HEK293T (cell line): ENCODE data around the gene PREP.

Experiments
- CTCF ChIA-PET: fragments of 350-600 bp; formaldehyde crosslinking; extraction: SDS; loops from one replicate; lab custom pipeline; 2021; ENCODE audit warnings: antibody characterized with exemption, inconsistent platforms; lab: Yijun Ruan, JAX
- POLR2A ChIA-PET: fragments of 350-600 bp; formaldehyde crosslinking; extraction: SDS; loops from one replicate; lab custom pipeline; 2020; ENCODE audit warnings: antibody characterized with exemption, inconsistent platforms; lab: Yijun Ruan, JAX
- DNase-seq: peaks from one replicate; pipeline ENCODE4 v3.0.0; 2012; ENCODE audit warnings: mixed read lengths; ENCODE audit errors: extremely low spot score
- ARNT ChIP-seq: fragments of 450-650 bp; IDR thresholded peaks from 2 replicates; pipeline ENCODE4 v1.6.1; 2017; ENCODE audit warnings: mild to moderate bottlenecking
- BHLHE40 ChIP-seq: fragments of 450-650 bp; IDR thresholded peaks from 2 replicates; pipeline ENCODE4 v1.6.1; 2016; ENCODE audit warnings: mild to moderate bottlenecking, moderate library complexity, borderline replicate concordance
- CTBP1 ChIP-seq: fragments of 450-650 bp; IDR thresholded peaks from 2 replicates; pipeline ENCODE4 v1.6.1; 2016; ENCODE audit warnings: borderline replicate concordance
- ELF4 ChIP-seq: fragments of 450-650 bp; IDR thresholded peaks from 2 replicates; pipeline ENCODE4 v1.6.1; 2017; ENCODE audit warnings: antibody characterized with exemption
- FOXA1 ChIP-seq: fragments of 450-650 bp; IDR thresholded peaks from 2 replicates; pipeline ENCODE4 v1.6.1; 2016; ENCODE audit warnings: mild to moderate bottlenecking
- FOXK2 ChIP-seq: fragments of 450-650 bp; IDR thresholded peaks from 2 replicates; pipeline ENCODE4 v1.6.1; 2016; ENCODE audit warnings: mild to moderate bottlenecking
- FOXM1 ChIP-seq: fragments of 450-650 bp; IDR thresholded peaks from 2 replicates; pipeline ENCODE4 v1.6.1; 2017; ENCODE audit warnings: mild to moderate bottlenecking, borderline replicate concordance
- HDGF ChIP-seq: fragments of 450-650 bp; IDR thresholded peaks from 2 replicates; pipeline ENCODE4 v1.6.1; 2017; ENCODE audit warnings: antibody characterized with exemption, borderline replicate concordance
- L3MBTL2 ChIP-seq: fragments of 450-650 bp; conservative IDR thresholded peaks from 2 replicates; pipeline ENCODE4 v1.6.1; 2016; ENCODE audit warnings: mild to moderate bottlenecking
- LEF1 ChIP-seq: fragments of 450-650 bp; IDR thresholded peaks from 2 replicates; pipeline ENCODE4 v1.6.1; 2017; ENCODE audit warnings: mild to moderate bottlenecking, borderline replicate concordance
- NFRKB ChIP-seq: fragments of 450-650 bp; IDR thresholded peaks from 2 replicates; pipeline ENCODE4 v1.6.1; 2016; ENCODE audit warnings: mild to moderate bottlenecking, moderate library complexity
- SP1 ChIP-seq: fragments of 450-650 bp; IDR thresholded peaks from 2 replicates; pipeline ENCODE4 v1.6.1; 2017
- SUZ12 ChIP-seq: fragments of 450-650 bp; IDR thresholded peaks from 2 replicates; pipeline ENCODE4 v1.6.1; 2016; ENCODE audit warnings: mild to moderate bottlenecking
- TARDBP ChIP-seq: fragments of 450-650 bp; IDR thresholded peaks from 2 replicates; pipeline ENCODE4 v1.6.1; 2016
- ZNF384 ChIP-seq: fragments of 450-650 bp; IDR thresholded peaks from 2 replicates; pipeline ENCODE4 v1.6.1; 2016
- TF ChIP-seq, protein P1 (sequence below): fragments of 450-650 bp; IDR thresholded peaks from 2 replicates; pipeline ENCODE4 v1.6.1; 2016

PREP gene

GRCh38 chr6:105321207-105321606 lies 81.7 kb downstream of the PREP start:
- no peak for DNase-seq
- CTCF ChIA-PET = no interaction called here
- TF ChIP-seq SUZ12 = no peak
- no peak for TF ChIP-seq ARNT
- TF ChIP-seq, protein P1, sequence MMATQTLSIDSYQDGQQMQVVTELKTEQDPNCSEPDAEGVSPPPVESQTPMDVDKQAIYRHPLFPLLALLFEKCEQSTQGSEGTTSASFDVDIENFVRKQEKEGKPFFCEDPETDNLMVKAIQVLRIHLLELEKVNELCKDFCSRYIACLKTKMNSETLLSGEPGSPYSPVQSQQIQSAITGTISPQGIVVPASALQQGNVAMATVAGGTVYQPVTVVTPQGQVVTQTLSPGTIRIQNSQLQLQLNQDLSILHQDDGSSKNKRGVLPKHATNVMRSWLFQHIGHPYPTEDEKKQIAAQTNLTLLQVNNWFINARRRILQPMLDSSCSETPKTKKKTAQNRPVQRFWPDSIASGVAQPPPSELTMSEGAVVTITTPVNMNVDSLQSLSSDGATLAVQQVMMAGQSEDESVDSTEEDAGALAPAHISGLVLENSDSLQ = no peak
- no peak for TF ChIP-seq HDGF
- no peak for TF ChIP-seq NFRKB
- no peak for TF ChIP-seq LEF1
- TF ChIP-seq SP1 = no peak
- no peak for TF ChIP-seq BHLHE40
- no peak for TF ChIP-seq ELF4
- no peak for TF ChIP-seq TARDBP
- TF ChIP-seq ZNF384 = no peak
- no peak for TF ChIP-seq FOXA1
- TF ChIP-seq L3MBTL2 = no peak
- POLR2A ChIA-PET = no interaction called here

DNA sequence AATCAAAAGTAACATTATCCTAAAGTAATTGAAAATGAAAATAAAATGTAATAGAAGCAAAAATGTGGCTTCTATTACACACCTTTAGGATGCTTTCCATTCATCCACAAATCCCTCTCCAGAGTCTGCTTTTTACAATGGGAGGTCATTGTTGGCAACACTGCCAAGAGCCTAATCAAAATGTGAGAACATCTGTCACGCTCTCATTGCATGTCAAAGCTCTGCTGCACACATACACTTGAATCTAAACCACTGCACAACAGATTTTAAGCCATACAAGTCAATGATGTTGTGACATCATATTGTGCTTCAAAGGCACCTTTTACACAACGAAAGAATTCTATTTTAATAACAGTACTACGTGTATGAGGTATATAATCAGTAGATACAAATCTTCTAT lies 82.1 kb downstream of the PREP start:
- ChIA-PET POLR2A (no interaction called here), CTCF (no interaction called here)
- TF ChIP-seq SP1 = no peak
- TF ChIP-seq, protein P1 = no peak
- no peak for TF ChIP-seq FOXA1
- TF ChIP-seq NFRKB = no peak
- no peak for TF ChIP-seq ZNF384
- TF ChIP-seq BHLHE40 = no peak
- TF ChIP-seq HDGF = no peak
- TF ChIP-seq FOXM1 = no peak
- no peak for TF ChIP-seq ELF4
- TF ChIP-seq TARDBP = no peak
- no peak for TF ChIP-seq FOXK2
- TF ChIP-seq ARNT = no peak
- no peak for TF ChIP-seq CTBP1
- no peak for TF ChIP-seq SUZ12
- TF ChIP-seq LEF1 = no peak
- no peak for DNase-seq

DNA sequence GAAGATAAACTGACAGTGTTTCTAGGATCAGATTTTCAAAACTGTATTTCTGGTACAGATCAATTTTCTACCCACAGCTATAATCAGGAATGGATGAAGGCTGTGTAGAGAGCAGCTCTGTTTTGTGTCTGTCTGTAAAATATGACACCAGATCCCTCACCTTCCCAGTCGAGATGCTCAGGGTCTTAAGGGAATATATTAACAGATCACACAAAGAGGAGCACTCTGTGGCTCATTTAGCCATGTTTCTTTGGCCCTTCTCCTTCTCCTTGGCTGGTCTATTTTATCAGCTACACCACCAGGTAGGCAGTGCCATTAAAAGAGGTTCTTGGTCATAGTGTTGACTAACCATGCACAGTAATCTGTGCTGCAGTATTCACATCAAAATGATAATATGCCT lies 82.6 kb downstream of the PREP start:
- no peak for TF ChIP-seq LEF1
- TF ChIP-seq L3MBTL2 = no peak
- TF ChIP-seq FOXA1 = no peak
- no peak for TF ChIP-seq HDGF
- no peak for TF ChIP-seq TARDBP
- no peak for TF ChIP-seq ARNT
- TF ChIP-seq ZNF384 = no peak
- TF ChIP-seq SP1 = no peak
- TF ChIP-seq CTBP1 = no peak
- no peak for TF ChIP-seq NFRKB
- no peak for TF ChIP-seq BHLHE40
- TF ChIP-seq SUZ12 = no peak
- TF ChIP-seq ELF4 = no peak
- TF ChIP-seq, protein P1 = no peak
- TF ChIP-seq FOXM1 = no peak
- TF ChIP-seq FOXK2 = no peak
- POLR2A ChIA-PET = no interaction called here
- no peak for DNase-seq
- CTCF ChIA-PET = interaction anchor here (0.6 kb wide), 1 partner anchor 120 kb away, joined by 3 read pairs; no protein-coding TSS in a partner anchor

DNA sequence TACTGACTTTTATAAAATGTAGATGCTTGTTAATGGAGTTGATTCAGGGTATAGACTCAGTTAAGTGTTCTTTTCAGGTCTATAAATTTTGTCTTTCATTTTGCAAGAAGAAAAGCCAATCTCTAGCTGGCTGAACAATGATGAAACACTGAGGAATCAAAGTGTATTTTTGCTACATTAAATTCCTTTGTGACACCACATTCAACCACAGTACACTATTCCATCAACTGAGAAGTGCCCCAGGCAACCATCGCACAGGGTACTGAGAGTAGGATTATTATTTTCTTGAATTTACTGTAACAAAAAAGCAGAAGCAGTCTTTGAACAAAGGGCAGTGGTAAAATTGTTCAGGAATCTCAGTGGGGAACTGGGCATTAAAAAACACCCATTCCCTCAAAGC lies 83.6 kb downstream of the PREP start:
- POLR2A ChIA-PET = no interaction called here
- no peak for TF ChIP-seq FOXA1
- no peak for TF ChIP-seq ARNT
- TF ChIP-seq BHLHE40 = no peak
- TF ChIP-seq NFRKB = no peak
- no peak for TF ChIP-seq SP1
- TF ChIP-seq, protein P1 = no peak
- no peak for TF ChIP-seq FOXM1
- no peak for TF ChIP-seq FOXK2
- TF ChIP-seq ELF4 = no peak
- TF ChIP-seq L3MBTL2 = no peak
- TF ChIP-seq LEF1 = no peak
- TF ChIP-seq TARDBP = no peak
- TF ChIP-seq HDGF = no peak
- no peak for TF ChIP-seq ZNF384
- no peak for TF ChIP-seq SUZ12
- no peak for TF ChIP-seq CTBP1
- CTCF ChIA-PET = no interaction called here
- no peak for DNase-seq

DNA sequence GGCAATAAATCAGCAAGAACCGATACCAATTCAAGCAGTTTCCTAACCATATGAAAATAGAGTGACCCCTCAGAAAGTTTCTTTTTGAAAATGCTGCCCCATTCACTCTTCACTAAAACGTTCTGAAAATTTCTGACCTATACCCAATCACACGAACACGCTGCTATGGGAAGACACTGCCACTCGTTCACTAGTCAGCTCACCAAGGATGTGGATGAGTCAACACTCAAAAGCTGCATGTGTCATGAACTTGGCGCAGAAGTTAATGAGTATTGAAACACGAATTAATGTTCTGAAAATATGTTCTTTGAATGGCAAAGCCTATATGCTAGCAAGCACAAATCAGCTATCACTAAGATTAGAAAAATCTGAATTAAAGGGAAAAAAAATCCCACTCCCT lies 84.2 kb downstream of the PREP start:
- ChIA-PET CTCF (interaction anchor here (0.7 to 1.1 kb wide), 2 partner anchors 83 to 84 kb away, joined by 3 to 4 read pairs; partner anchors contain the start of gene PREP), POLR2A (no interaction called here)
- TF ChIP-seq CTBP1 (no peak), SP1 (no peak), L3MBTL2 (no peak), LEF1 (no peak), FOXM1 (no peak), HDGF (no peak), SUZ12 (no peak), FOXA1 (no peak), TARDBP (no peak), ZNF384 (no peak), ELF4 (no peak)
- no peak for DNase-seq
